Activated naive CD4-positive, alpha-beta T cell treated with anti-CD3 and anti-CD28 coated beads for 36 hours (primary cell): ENCODE data around the gene POLR2E. TPM values are rescaled to one million over a fixed set of nuclear protein-coding genes. Genes with fewer than 3 reads are reported as not detected.

Experiments used
- CTCF ChIA-PET: fragments of 350-600 bp; sonication (Branson Sonifier 250); formaldehyde crosslinking; loops from one replicate; lab custom pipeline; 2021; ENCODE audit warnings: antibody characterized with exemption; lab: Charles Lee
- DNase-seq: peaks from one replicate; pipeline ENCODE4 v3.0.0-alpha.2; 2020
- H3K27ac Mint-ChIP-seq: one replicate; pipeline ENCODE4 v1.8.0; 2021; ENCODE audit warnings: mild to moderate bottlenecking, mixed read lengths
- H3K27me3 Mint-ChIP-seq: one replicate; pipeline ENCODE4 v1.8.0; 2021; ENCODE audit warnings: low read depth, mixed read lengths
- H3K36me3 Mint-ChIP-seq: one replicate; pipeline ENCODE4 v1.8.0; 2021; ENCODE audit warnings: low read depth, mixed read lengths
- H3K4me1 Mint-ChIP-seq: one replicate; pipeline ENCODE4 v1.8.0; 2021; ENCODE audit warnings: low read depth, mixed read lengths
- H3K4me3 Mint-ChIP-seq: one replicate; pipeline ENCODE4 v1.8.0; 2021; ENCODE audit warnings: mild to moderate bottlenecking, moderate library complexity, mixed read lengths
- H3K9me3 Mint-ChIP-seq: one replicate; pipeline ENCODE4 v1.8.0; 2021; ENCODE audit warnings: mixed read lengths
- intact Hi-C: fragments of 100-400 bp; cut with micrococcal nuclease; formaldehyde crosslinking; loops from one replicate; pipeline ENCODE4 v1.15.1; 2023
- total RNA-seq, 2 experiments: library from RNA; stranded (reverse); gene quantifications; one replicate each; pipeline ENCODE4 v1.2.3, GENCODE V29; 2021

Gene POLR2E
- total RNA-seq = 100 to 1,000 TPM; 238 to 258 TPM

DNA sequence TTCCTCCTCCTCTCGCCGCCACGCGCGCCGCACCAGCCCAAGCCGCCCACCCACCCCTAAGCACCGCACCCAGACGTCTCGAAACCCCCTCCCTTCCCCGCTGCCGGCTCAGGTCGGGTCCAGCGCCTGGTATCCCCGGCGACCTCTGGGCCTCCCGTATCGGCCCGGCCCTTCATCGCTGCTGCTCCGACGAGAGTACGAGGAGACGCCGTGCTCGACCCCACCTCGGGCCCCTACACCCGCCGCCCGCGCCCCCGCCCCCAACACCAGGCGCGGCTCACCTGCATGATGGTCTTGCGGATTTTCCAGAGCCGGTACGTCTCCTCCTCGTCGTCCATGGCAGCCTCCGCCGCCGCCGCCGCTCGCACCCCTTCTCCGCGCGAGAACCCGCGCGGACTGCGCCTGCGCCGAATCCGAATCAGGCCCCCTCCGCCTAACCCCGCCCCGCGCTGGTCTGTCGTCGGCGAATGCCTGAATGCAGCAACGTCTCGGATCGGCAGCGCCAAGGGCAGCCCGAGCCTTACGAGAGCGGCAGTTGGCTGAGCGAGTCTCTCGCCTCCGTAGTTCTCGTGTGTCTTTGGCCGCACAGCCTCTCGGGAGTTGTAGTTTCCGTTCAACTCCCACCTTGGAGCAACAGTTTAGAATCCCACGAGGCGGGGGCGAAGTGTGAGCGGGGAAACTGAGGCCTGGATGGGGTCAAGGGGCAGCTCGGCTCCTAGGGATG is at the start of gene POLR2E:
Gene POLR2E (minus strand): TSS at position 398 of the 724 bp plus-strand sequence. CDS start 60 bp downstream, at position 338.
- CTCF ChIA-PET = interaction anchor here (0.6 kb wide), 1 partner anchor 13 kb away, joined by 5 read pairs; no protein-coding TSS in a partner anchor
- Mint-ChIP-seq H3K27ac (peak within 1 kb of the TSS; percentile 92), H3K9me3 (peaks cover 4% of the 10 kb centered on the region), H3K4me1 (peaks cover 65% of the 10 kb centered on the region), H3K27me3 (no peaks in the 10 kb centered on the region), H3K4me3 (peak within 1 kb of the TSS; percentile 92), H3K36me3 (peaks cover 20% of the 10 kb centered on the region)
- peak; percentile 99 for DNase-seq
- intact Hi-C loops = loop anchor here (1.0 to 5.0 kb wide), 9 partner anchors 8 to 298 kb away; partner anchors contain the start of genes ABCA7, ARID3A, GPX4 and PTBP1

GRCh38 chr19:1144741-1145140 is 49.6 kb upstream of the POLR2E start:
- intact Hi-C loops = no loop called here
- Mint-ChIP-seq H3K27me3 (no peaks in the 10 kb centered on the region), H3K4me1 (no peaks in the 10 kb centered on the region), H3K4me3 (no peak overlapping the region), H3K9me3 (peaks cover under 1% of the 10 kb centered on the region), H3K36me3 (peaks cover 26% of the 10 kb centered on the region), H3K27ac (peak overlapping the region; percentile 47)
- no peak for DNase-seq
- CTCF ChIA-PET = no interaction called here

- H3K27ac Mint-ChIP-seq = no peak overlapping the region
- H3K36me3 Mint-ChIP-seq = peaks cover 32% of the 10 kb centered on the region
- CTCF ChIA-PET = no interaction called here
- H3K27me3 Mint-ChIP-seq = no peaks in the 10 kb centered on the region
- intact Hi-C loops = no loop called here
- peaks cover 2% of the 10 kb centered on the region for H3K9me3 Mint-ChIP-seq
- H3K4me3 Mint-ChIP-seq = no peak overlapping the region
- H3K4me1 Mint-ChIP-seq = no peaks in the 10 kb centered on the region
- no peak for DNase-seq
Measured at GRCh38 chr19:1143828-1144399, 48.7 kb upstream of the POLR2E start.

DNA sequence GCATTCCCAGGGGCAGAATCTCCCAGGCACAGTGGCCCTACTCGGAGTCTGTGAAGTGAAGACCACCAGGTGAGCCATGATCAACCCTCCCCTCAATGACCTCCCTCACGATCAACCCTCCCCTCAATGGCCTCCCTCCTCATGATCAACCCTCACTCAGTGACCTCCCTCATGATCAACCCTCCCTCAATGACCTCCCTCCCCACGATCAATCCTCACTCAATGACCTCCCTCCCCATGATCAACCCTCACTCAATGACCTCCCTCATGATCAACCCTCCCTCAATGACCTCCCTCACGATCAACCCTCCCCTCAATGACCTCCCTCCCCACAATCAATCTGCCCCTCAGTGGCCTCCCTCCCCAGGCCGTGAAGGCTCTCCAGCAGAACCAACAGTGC is 46.8 kb upstream of the POLR2E start:
- no peak for DNase-seq
- CTCF ChIA-PET = no interaction called here
- H3K4me3 Mint-ChIP-seq = no peak overlapping the region
- no peaks in the 10 kb centered on the region for H3K27me3 Mint-ChIP-seq
- peaks cover 33% of the 10 kb centered on the region for H3K36me3 Mint-ChIP-seq
- intact Hi-C loops = no loop called here
- H3K9me3 Mint-ChIP-seq = peaks cover 2% of the 10 kb centered on the region
- no peaks in the 10 kb centered on the region for H3K4me1 Mint-ChIP-seq
- H3K27ac Mint-ChIP-seq = no peak overlapping the region

DNA sequence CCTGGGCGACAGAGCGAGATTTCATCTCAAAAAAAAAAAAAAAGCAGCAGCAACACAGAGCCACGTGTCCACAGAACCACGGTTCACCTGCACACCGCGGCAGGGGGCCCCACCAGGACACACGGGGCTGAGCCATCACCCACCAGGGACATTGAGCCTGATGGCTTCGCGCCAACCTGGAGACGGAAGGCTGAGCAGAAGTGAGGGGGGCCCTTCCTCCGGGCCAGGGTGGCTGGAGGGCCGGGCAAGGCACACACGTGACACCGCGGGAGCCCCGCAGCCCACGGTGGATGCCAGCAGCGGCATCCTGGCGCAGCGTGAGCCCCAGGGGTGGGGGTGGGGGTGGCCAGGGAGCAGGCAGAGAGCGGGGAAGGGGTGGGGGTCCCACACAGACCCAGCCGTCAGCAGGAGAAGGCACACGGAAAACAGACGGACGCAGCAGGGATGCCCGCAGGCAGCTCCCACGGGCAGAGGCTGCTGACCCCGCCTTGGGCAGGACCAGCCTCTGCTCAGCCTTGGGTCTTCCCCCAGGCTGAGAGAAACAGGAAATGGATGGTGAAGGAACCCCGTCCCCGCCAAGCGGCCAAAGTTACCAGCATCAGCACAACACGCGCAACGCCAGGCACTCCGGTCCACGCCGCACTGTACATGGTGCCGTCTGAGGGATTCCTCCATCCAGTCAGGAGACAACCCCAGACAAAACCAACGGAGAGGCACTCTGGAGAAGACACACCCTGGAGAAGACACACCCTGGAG is 45.3 kb upstream of the POLR2E start:
- Mint-ChIP-seq H3K9me3 (peaks cover 2% of the 10 kb centered on the region), H3K4me1 (peaks cover 6% of the 10 kb centered on the region), H3K27ac (no peak overlapping the region), H3K4me3 (no peak overlapping the region), H3K27me3 (no peaks in the 10 kb centered on the region), H3K36me3 (peaks cover 31% of the 10 kb centered on the region)
- CTCF ChIA-PET = interaction anchor here (0.7 kb wide), 1 partner anchor 10 kb away, joined by 3 read pairs; no protein-coding TSS in a partner anchor
- no peak for DNase-seq
- intact Hi-C loops = no loop called here

DNA sequence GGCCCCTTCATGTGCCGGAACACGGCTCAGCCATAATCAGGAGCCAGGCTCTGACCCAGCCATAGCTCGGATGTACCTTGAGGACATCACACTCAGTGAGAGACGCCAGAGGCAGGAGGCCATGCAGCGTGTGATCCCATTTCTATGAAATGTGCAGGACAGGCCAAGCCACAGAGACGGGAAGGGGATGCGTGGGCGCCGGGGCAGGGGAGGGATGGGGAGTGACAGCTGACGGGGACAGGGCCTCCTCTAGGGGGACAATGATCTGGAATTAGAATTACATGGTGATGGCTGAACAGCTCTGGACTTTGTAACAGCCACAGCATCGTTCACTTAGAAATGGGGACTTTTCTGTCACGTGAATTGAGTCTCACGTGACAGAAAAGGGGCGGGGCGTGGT is 44.0 kb upstream of the POLR2E start:
- DNase-seq = no peak
- Mint-ChIP-seq H3K27ac (no peak overlapping the region), H3K27me3 (no peaks in the 10 kb centered on the region), H3K9me3 (peaks cover 2% of the 10 kb centered on the region), H3K4me1 (peaks cover 14% of the 10 kb centered on the region), H3K4me3 (no peak overlapping the region), H3K36me3 (peaks cover 24% of the 10 kb centered on the region)
- CTCF ChIA-PET = no interaction called here
- intact Hi-C loops = no loop called here

DNA sequence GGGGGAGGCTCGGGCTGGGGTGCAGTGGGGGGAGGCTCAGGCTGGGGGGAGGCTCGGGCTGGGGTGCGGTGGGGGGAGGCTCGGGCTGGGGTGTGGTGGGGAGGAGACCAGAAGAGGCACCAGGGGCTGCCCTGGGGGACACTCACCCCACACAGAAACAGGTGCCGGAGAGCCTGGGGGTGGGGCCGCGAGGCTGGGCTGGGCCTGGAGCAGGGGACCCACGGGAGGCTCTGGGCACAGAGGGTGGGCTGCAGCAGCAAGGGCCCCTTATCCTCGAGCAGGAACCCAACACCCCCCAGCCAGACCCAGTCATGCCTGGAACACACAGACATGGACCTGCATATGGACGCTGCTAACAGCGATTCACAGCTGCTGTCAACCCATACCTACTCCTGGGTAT is 42.9 kb upstream of the POLR2E start:
- peaks cover 23% of the 10 kb centered on the region for H3K4me1 Mint-ChIP-seq
- no peak for DNase-seq
- H3K27me3 Mint-ChIP-seq = no peaks in the 10 kb centered on the region
- peaks cover 2% of the 10 kb centered on the region for H3K9me3 Mint-ChIP-seq
- H3K36me3 Mint-ChIP-seq = peaks cover 24% of the 10 kb centered on the region
- intact Hi-C loops = no loop called here
- H3K27ac Mint-ChIP-seq = no peak overlapping the region
- no peak overlapping the region for H3K4me3 Mint-ChIP-seq
- CTCF ChIA-PET = no interaction called here

- H3K4me3 Mint-ChIP-seq = no peak overlapping the region
- peaks cover 28% of the 10 kb centered on the region for H3K4me1 Mint-ChIP-seq
- DNase-seq = no peak
- peaks cover 15% of the 10 kb centered on the region for H3K36me3 Mint-ChIP-seq
- CTCF ChIA-PET = no interaction called here
- H3K9me3 Mint-ChIP-seq = peaks cover 2% of the 10 kb centered on the region
- no peaks in the 10 kb centered on the region for H3K27me3 Mint-ChIP-seq
- intact Hi-C loops = no loop called here
- H3K27ac Mint-ChIP-seq = peak overlapping the region; percentile 73
Measured at GRCh38 chr19:1136621-1137317, 41.6 kb upstream of the POLR2E start.

GRCh38 chr19:1136201-1136600 is 41.0 kb upstream of the POLR2E start:
- CTCF ChIA-PET = no interaction called here

GRCh38 chr19:1135454-1135853 is 40.3 kb upstream of the POLR2E start:
- intact Hi-C loops = no loop called here
- peaks cover 29% of the 10 kb centered on the region for H3K4me1 Mint-ChIP-seq
- DNase-seq = no peak
- peaks cover 23% of the 10 kb centered on the region for H3K36me3 Mint-ChIP-seq
- no peak overlapping the region for H3K4me3 Mint-ChIP-seq
- CTCF ChIA-PET = no interaction called here
- peaks cover 2% of the 10 kb centered on the region for H3K9me3 Mint-ChIP-seq
- H3K27ac Mint-ChIP-seq = peak overlapping the region; percentile 46
- H3K27me3 Mint-ChIP-seq = no peaks in the 10 kb centered on the region

More at GRCh38 chr19:1136201-1136600, 41.0 kb upstream of the POLR2E start:
- Mint-ChIP-seq H3K36me3 (peaks cover 18% of the 10 kb centered on the region), H3K27ac (peak overlapping the region; percentile 73), H3K4me3 (no peak overlapping the region), H3K27me3 (no peaks in the 10 kb centered on the region), H3K4me1 (peaks cover 28% of the 10 kb centered on the region), H3K9me3 (peaks cover 2% of the 10 kb centered on the region)
- intact Hi-C loops = no loop called here
- no peak for DNase-seq

DNA sequence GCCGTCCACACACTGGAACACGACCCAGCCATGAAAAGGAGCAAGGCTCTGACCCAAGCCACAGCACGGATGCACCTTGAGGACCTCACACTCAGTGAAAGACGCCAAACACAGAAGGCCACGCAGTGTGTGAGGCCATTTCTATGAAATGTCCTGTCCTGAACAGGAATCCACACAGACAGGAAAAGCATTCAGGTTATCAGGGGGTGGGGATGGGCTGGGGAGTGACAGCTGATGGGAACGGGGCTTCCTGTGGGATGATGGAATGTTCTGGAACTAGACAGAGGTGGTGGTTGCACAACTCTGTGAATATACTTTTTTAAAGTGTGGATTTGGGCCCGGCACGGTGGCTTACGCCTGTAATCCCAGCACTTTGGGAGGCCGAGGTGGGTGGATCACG is 39.3 kb upstream of the POLR2E start:
- Mint-ChIP-seq H3K36me3 (peaks cover 20% of the 10 kb centered on the region), H3K4me1 (peaks cover 38% of the 10 kb centered on the region), H3K4me3 (no peak overlapping the region), H3K27ac (peak overlapping the region; percentile 97), H3K27me3 (no peaks in the 10 kb centered on the region), H3K9me3 (no peaks in the 10 kb centered on the region)
- DNase-seq = no peak
- CTCF ChIA-PET = interaction anchor here (1.1 to 1.4 kb wide), 2 partner anchors 21 to 59 kb away, joined by 4 to 8 read pairs; no protein-coding TSS in a partner anchor
- intact Hi-C loops = no loop called here
